ENCODE results near the gene JADE1.

The JADE1 gene

DNA sequence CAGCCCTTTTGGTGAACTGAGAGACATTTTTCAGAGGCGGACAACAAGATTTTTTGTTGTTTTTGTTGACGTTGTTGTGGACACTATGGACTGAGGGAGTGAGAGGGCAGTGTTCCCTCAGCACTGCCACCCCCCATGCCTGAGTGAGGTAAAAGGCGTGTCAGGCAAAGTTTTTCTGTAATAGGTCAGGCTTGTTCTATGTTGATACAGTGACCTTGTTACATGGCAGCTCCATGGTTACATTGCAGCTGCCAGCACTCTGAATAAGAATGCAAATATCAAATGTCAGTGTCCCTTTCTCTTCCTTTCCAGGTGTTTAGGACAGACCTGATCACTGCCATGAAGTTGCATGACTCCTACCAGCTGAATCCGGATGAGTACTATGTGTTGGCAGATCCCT lies 36.6 kb downstream of the JADE1 start:
- no peak for DNase-seq

DNA sequence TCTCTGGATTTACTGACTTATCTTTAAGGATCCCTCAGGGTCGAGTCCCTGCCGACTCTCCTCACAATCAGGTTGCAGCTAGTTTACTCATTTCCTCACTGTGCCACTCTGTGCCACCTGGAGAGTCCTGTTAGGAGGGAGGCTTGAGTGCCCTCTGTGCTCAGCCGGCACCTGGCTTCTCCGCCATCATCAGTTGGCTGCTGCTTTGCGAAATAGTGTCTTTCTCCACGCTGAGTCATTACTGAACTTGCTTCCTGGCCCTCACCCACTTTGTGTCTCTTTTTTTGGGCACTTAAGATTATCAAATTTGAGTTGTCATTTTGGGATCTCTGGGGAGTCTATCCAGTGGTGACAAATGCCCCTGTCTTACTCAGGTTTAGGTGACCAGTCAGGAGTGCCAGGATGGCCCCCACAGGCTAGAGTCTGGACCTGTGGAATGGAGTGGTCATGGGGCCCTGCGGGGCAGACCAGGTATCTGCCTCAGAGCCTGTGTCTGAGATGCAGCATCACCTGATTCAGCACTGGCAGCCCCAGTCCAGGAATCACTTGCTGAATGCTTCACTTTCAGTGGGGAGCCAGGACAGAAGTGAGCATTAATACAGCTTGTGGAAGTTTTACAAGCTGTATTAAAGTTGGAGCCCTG lies 37.7 kb downstream of the JADE1 start:
- DNase-seq = no peak

DNA sequence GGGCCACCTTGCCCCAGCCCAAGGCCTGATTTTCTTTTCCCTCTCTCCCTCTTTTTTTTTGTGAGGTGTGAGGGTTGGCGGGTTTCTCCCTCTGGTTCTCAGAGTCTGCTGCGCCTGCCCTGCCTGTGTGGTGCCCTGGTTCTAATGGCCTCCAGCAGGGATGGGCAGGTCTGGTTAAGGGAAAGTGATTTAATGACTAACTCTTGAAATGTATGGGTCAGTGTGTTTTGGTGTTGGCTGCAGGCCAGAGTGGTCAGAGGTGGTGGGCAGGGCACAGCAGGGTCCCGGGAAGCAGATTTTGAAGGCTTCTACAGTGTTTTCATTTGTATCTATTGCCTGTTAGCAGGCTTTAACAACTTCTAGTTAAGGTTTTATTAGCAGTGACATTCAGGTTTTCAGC lies 39.0 kb downstream of the JADE1 start:
- DNase-seq = no peak

DNA sequence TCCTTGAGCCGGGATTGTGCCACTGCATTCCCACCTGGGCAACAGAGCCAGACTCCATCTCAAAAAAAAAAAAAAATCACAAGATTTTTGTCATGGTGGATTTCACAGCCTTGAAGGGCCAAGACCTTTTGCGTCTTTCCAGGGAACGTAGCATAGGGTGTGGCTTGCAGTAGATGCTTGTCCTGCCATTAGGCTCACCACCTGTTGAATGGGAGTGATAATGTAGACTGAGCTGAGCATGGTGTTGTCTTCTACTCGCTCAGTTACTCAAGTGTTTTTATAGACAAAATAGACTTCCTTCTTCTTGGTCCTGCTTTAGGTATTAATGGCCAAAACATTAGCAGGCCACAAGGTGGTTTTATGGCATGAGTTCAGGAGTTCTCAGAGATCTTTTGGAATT lies 40.8 kb downstream of the JADE1 start:
- no peak for DNase-seq

GRCh38 chr4:128853741-128854140 lies 44.2 kb downstream of the JADE1 start:
- DNase-seq = no peak

DNA sequence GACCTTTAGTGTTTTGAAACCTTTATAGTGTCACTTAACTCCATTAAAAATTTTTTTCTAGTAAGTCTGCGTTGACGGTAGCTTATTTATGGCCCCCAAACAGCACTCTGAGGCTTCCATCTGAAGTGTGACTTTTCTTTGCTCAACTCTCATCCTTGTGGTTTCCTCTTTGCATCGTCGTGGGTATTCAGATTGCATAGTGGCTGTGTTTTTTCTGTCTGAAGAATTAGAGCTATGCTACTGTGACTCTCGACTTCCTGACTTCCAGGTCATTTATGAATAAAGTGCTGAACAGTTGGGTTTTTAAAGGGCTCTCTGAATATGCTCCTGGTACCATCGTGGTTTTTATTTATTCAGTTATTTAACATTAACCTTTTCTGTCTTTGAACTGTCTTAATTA lies 44.9 kb downstream of the JADE1 start:
- DNase-seq = peak in 1 of 2 donors; percentile 53

GRCh38 chr4:128855621-128856020 lies 46.1 kb downstream of the JADE1 start:
- DNase-seq = no peak

GRCh38 chr4:128856246-128856645 lies 46.7 kb downstream of the JADE1 start:
- DNase-seq = no peak

DNA sequence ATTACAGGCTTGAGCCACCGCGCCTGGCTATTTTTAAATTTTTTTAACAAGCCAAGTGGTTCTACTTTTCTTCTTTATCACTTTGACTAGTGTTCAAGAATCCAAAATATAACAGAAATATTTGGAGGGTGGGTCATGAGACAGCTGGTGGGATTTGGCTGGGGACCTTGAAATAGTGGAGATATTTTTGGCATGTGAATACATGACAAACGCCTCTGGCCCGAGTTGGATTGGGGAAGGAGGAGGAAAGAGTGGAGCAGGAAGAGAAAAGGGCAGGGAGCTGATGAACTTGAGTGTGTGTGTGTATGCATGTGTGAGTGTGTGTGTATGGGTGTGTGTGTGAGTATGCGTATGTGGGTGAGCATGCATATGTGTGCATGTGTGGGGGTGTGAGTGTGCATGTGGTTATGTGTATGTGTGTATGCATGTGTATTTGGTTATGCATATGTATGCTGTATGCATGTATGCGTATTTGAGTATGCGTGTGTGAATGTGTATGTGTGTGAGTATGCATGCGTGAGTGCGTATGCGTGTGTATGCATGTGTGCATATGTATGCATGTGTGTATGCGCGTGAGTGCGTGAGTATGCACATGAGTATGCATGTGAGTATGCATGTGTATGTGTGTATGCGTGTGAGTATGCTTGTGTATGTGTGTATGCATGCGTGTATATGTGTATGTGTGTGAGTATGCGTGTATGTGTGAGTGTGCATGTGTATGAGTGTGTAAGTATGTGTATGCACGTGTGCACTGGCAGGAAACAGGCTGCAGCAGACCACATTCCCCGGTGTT lies 49.6 kb downstream of the JADE1 start:
- no peak for DNase-seq

DNA sequence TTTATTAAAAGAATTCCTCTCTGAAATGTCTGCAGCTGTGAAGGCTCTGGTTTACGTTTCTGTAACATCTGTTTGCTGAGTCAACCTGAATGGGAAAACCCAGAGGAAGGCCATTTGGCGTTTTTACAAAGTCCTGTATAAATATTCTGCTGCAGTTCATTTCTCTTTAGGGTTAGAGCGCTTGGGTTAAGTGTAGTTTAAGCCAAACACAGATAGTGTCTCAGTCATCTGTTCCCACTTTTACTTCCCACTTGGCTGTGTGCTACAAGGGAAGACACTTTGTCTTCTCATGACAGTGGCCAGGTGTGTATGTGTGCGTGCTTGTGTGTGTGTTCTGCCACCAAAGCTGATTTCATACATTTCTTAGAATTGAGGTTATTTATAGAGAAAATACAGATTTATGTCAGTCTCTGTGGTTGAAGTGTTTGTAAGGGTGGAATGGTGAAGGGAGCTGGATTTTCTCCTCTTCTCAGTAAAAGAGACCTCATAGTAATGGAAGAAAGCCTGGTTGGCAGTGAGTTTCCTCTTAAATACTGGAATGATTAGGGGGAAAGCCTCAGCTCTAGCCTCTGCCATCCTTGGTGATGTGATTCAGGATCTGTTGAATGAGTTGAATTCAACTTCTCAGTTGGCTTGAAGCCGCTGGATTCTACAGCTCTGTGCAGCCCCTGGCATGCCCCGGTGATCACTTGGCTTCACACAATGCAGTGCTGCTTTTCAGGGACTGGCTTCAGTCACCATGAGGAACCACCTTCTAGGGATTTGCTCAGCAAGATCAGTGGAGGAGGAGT lies 50.6 kb downstream of the JADE1 start:
- no peak for DNase-seq

- peak in 1 of 2 donors; percentile 15 for DNase-seq
Measured at GRCh38 chr4:128861856-128862518, 52.5 kb downstream of the JADE1 start.

- peak in 1 of 2 donors; percentile 46 for DNase-seq
Measured at GRCh38 chr4:128862608-128863311, 53.3 kb downstream of the JADE1 start.

DNA sequence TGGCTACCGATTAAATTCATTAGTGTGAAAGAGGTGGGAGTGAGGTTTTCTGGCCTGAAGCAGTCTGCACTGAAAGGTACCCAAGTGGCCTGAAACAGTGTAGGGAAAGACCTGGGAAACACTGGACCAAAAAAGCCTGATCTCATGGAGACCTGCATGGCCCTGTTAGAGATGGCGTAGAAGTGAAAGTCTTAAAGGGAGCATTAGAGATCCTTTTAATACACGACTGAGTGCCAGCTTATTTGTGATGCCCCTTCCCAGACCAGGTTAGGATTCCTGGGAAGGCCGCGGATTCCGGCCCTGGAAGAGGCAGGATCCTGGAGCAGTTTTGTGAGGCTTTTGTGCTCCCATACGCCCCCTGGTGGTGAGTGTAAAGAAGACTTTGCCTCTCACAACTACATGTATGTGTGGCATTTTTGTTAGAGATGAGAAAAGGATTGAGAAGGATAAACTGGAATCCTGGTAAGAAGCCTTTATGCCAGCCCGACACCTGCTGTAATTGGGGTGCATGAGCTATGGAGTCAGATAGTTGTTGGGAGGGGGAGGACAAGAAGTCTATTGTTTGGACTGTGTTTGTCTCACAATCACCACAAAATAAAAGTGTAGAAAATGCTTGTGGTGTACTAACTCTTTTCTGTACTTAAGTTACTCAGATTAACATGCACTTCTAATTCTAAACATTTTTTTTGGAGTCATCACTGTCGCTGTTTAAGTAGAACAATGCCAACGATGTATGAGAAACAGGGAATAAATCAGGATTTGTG lies 54.0 kb downstream of the JADE1 start:
- peak; percentile 52 to 69 for DNase-seq

GRCh38 chr4:128865132-128865531 lies 55.6 kb downstream of the JADE1 start:
- no peak for DNase-seq

GRCh38 chr4:128866269-128866668 lies 56.8 kb downstream of the JADE1 start:
- DNase-seq = no peak

DNA sequence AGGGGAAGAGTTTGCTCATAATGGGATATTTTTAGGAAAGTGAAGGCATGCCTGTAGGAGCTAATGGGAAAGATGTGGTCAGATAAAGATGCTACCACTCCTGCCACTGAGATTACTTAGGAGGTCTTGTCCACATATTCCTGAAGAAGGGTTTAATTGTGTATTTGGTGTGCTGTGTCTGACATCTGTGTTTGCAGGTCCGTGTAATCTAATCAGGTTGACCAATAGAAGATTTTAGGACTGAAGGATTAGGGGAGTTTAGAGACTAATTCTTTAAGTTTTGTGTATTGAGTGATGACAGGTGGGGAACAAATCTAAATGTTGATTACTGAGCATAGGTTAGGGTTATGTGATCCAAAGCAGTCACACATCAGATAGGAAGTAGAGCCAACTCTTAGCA lies 57.2 kb downstream of the JADE1 start:
- no peak for DNase-seq

GRCh38 chr4:128868758-128869157 lies 59.3 kb downstream of the JADE1 start:
- no peak for DNase-seq

GRCh38 chr4:128869776-128870509 lies 60.4 kb downstream of the JADE1 start:
- DNase-seq = no peak

DNA sequence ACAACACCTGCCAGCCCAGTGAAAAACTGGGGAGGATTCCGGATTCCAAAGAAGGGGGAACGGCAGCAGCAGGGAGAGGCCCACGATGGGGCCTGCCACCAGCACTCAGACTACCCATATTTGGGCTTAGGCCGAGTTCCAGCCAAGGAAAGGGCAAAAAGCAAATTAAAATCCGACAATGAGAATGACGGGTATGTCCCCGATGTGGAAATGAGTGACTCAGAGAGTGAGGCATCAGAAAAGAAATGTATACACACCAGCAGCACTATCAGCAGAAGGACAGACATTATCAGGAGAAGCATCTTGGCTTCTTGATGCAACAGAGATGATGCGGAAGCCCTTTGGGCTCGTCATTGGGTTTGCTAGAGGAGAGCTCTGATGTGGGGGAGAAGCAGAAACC lies 62.4 kb downstream of the JADE1 start:
- no peak for DNase-seq

DNA sequence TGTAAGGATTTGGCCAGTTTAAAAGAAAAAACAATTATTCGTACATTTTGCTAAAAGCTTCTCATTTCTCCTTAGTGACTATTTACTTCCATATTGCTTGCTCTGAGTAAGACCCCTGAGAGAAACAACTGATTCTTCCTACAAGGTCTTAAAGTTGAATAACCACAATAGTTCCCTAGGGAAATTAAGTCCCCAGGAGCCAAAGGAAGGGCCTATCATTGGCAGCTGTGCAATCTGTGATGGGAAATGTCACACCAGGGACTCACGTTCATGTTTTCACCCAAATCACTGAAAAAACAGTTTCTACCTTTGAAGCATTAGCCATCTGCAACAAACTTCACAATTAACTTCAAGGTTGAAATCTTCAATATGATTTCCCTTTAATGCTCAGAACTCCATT lies 66.7 kb downstream of the JADE1 start:
- DNase-seq = no peak

GRCh38 chr4:128877934-128878333 lies 68.4 kb downstream of the JADE1 start:
- DNase-seq = no peak

Data from CD4-positive, alpha-beta T cell treated with Interferon alpha-2 for 1 hour (primary cell).